ENCODE measurements around the gene ATP5F1A.
"Not testable (repeated sequence)": the region's sequence is repeated elsewhere in the genome, so short reads cannot be mapped to it uniquely, and the experiment has no call there.

ATP5F1A gene

GRCh38 chr18:46097801-46098615 is at the start of gene ATP5F1A:
TSS of gene ATP5F1A (minus strand) at chr18:46098296. CDS start at chr18:46098231, 65 bp downstream.
- peak; percentile 83 for DNase-seq

- DNase-seq: no peak
These were observed 43.1 kb upstream of the ATP5F1A start for GRCh38 chr18:46141199-46141598.

- DNase-seq: no peak
These were observed 42.1 kb upstream of the ATP5F1A start for GRCh38 chr18:46140173-46140572.

- no peak for DNase-seq
These were observed 37.0 kb upstream of the ATP5F1A start for GRCh38 chr18:46134920-46135675.

GRCh38 chr18:46133534-46133933 is 35.4 kb upstream of the ATP5F1A start:
- no peak for DNase-seq

GRCh38 chr18:46130549-46130948 is 32.5 kb upstream of the ATP5F1A start:
- not testable (repeated sequence) for DNase-seq

GRCh38 chr18:46130061-46130460 is 32.0 kb upstream of the ATP5F1A start:
- no peak for DNase-seq

GRCh38 chr18:46126625-46127024 is 28.5 kb upstream of the ATP5F1A start:
- not testable (repeated sequence) for DNase-seq

- no peak for DNase-seq
These were observed 15.7 kb upstream of the ATP5F1A start for GRCh38 chr18:46113751-46114150.

- DNase-seq: no peak
These were observed 12.3 kb upstream of the ATP5F1A start for GRCh38 chr18:46110406-46110805.

- DNase-seq: no peak
These were observed 11.3 kb upstream of the ATP5F1A start for GRCh38 chr18:46109386-46109785.

- peak; percentile 90 for DNase-seq
These were observed 6.2 kb upstream of the ATP5F1A start, which contains the start of gene HAUS1 for GRCh38 chr18:46104128-46104911. TSS of gene HAUS1 (plus strand) at chr18:46104385. CDS start at chr18:46104412, 27 bp downstream.

GRCh38 chr18:46099463-46099862 is 1.4 kb upstream of the ATP5F1A start:
- DNase-seq: no peak

- no peak for DNase-seq
These were observed 479 bp upstream of the ATP5F1A start for GRCh38 chr18:46098616-46098933.

GRCh38 chr18:46097431-46097800 is 680 bp downstream of the ATP5F1A start:
- DNase-seq: no peak

- DNase-seq: no peak
These were observed 1.3 kb downstream of the ATP5F1A start for GRCh38 chr18:46096651-46097300.

- no peak for DNase-seq
These were observed 2.6 kb downstream of the ATP5F1A start for GRCh38 chr18:46095532-46095931.

GRCh38 chr18:46088501-46088900 is 9.6 kb downstream of the ATP5F1A start:
- DNase-seq: not testable (repeated sequence)

- DNase-seq: no peak
These were observed 13.7 kb downstream of the ATP5F1A start for GRCh38 chr18:46084431-46084830.

- DNase-seq: no peak
These were observed 17.9 kb downstream of the ATP5F1A start for GRCh38 chr18:46080156-46080555.

GRCh38 chr18:46079336-46079735 is 18.8 kb downstream of the ATP5F1A start:
- DNase-seq: no peak

GRCh38 chr18:46073474-46074331 is 24.4 kb downstream of the ATP5F1A start:
- peak; percentile 7 for DNase-seq
